Gastroesophageal sphincter (tissue), 4 donors: ENCODE measurements around the gene CTNNA3. TPM values are rescaled to one million over a fixed set of nuclear protein-coding genes. Genes with fewer than 3 reads are reported as not detected.
"Not testable (repeated sequence)": the region's sequence is repeated elsewhere in the genome, so short reads cannot be mapped to it uniquely, and the experiment has no call there.

Experiments
- ATAC-seq: fragments of 150-250 bp; one replicate; pipeline ENCODE4 v1.9.1; 2016; ENCODE audit warnings: mild to moderate bottlenecking, moderate library complexity
- H3K27ac ChIP-seq, 4 donors: fragments of 200-600 bp; sonication (generic) in 3 of 4; 1 replicate in 3 of 4; 2 replicates in 1 of 4; pipeline ENCODE4 v1.5.1; 2016 to 2019
- H3K27me3 ChIP-seq: fragments of 200-600 bp; sonication (generic); one replicate; pipeline ENCODE4 v1.5.1; 2019
- H3K36me3 ChIP-seq, 2 donors: fragments of 200-600 bp; sonication (generic); one replicate each; pipeline ENCODE4 v1.5.1; 2019; ENCODE audit warnings: control low read depth in 1 of 2
- H3K4me1 ChIP-seq, 3 donors: fragments of 200-600 bp; sonication (generic); 1 replicate in 2 of 3; 2 replicates in 1 of 3; pipeline ENCODE4 v1.5.1; 2016 to 2019; ENCODE audit warnings: control low read depth in 2 of 3
- H3K4me3 ChIP-seq, 2 donors: fragments of 200-600 bp; sonication (generic); one replicate each; pipeline ENCODE4 v1.5.1; 2019; ENCODE audit warnings: mild to moderate bottlenecking in 1 of 2, moderate library complexity in 1 of 2
- H3K9me3 ChIP-seq, 3 donors: fragments of 200-600 bp; sonication (generic); one replicate each; pipeline ENCODE4 v1.5.1; 2017 to 2019; ENCODE audit warnings: control low read depth in 2 of 3
- EP300 ChIP-seq: sonication (generic); formaldehyde crosslinking; IDR thresholded peaks from one replicate; pipeline ENCODE4 v1.6.1; 2017; ENCODE audit warnings: antibody characterized with exemption, mild to moderate bottlenecking
- POLR2A ChIP-seq, 2 donors: fragments of 450-650 bp; IDR thresholded peaks; one replicate each; pipeline ENCODE4 v1.6.1; 2017; ENCODE audit warnings: antibody characterized with exemption in 2 of 2, mild to moderate bottlenecking in 2 of 2, moderate library complexity in 1 of 2
- POLR2AphosphoS5 ChIP-seq: sonication (generic); formaldehyde crosslinking; IDR thresholded peaks from one replicate; pipeline ENCODE4 v1.6.1; 2017; ENCODE audit warnings: antibody characterized with exemption
- WGBS, 2 donors: methylation state at CpG; one replicate each; pipeline ENCODE4 v1.1.5; 2018; ENCODE audit warnings: low coverage in 1 of 2; 5-methylcytosine and 5-hydroxymethylcytosine counted together
- total RNA-seq, 4 donors: library from RNA; depleted of rRNA; stranded (reverse); fragments of >200 nt; gene quantifications; one replicate each; pipeline ENCODE4 v1.1.0, GENCODE V29; 2016
- TF ChIP-seq, protein P1 (sequence below), 4 experiments: fragments of 200-600 bp in 2 of 4; fragments of 450-650 bp in 2 of 4; sonication (generic) in 1 of 4; IDR thresholded peaks; one replicate each; pipeline ENCODE4 v1.5.1; 2017 to 2019; ENCODE audit warnings: antibody characterized with exemption in 4 of 4, mild to moderate bottlenecking in 2 of 4, moderate library complexity in 2 of 4

Gene CTNNA3
- total RNA-seq, 4 donors from 2014 or later, result 5.1 to 22.0 (median 13.8) TPM

DNA sequence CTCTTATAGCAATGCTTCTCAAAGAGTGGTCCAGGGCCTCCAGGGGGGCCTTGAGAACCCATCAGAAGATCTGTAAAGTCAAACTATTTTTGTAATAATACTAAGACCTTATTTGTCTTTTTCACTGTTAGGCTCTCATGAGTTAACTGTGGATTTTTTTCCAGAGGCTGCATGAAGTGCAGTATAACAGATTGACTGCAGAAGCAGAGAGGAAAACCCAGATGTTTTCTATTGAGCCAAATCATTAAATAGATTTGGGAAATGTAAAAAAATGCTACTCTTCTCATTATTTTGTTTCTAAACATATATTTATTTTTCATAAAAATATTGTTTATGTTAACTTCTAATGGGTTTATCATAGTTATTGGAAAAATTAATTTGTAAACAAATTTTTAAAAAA is 1359.2 kb downstream of the CTNNA3 start:
- Histone ChIP-seq H3K4me1 (no peaks in the 10 kb centered on the region), H3K9me3 (peaks cover 0 to 10% (median 0%) of the 10 kb centered on the region in 3 donors), H3K27ac (no peak overlapping the region), H3K27me3 (no peaks in the 10 kb centered on the region), H3K36me3 (no peaks in the 10 kb centered on the region), H3K4me3 (no peak overlapping the region)
- TF ChIP-seq, protein P1, sequence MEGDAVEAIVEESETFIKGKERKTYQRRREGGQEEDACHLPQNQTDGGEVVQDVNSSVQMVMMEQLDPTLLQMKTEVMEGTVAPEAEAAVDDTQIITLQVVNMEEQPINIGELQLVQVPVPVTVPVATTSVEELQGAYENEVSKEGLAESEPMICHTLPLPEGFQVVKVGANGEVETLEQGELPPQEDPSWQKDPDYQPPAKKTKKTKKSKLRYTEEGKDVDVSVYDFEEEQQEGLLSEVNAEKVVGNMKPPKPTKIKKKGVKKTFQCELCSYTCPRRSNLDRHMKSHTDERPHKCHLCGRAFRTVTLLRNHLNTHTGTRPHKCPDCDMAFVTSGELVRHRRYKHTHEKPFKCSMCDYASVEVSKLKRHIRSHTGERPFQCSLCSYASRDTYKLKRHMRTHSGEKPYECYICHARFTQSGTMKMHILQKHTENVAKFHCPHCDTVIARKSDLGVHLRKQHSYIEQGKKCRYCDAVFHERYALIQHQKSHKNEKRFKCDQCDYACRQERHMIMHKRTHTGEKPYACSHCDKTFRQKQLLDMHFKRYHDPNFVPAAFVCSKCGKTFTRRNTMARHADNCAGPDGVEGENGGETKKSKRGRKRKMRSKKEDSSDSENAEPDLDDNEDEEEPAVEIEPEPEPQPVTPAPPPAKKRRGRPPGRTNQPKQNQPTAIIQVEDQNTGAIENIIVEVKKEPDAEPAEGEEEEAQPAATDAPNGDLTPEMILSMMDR (IDR thresholded peaks at IDR 0.05), result no peak
- no peak for TF ChIP-seq EP300
- TF ChIP-seq POLR2A (IDR thresholded peaks at IDR 0.05), result no peak
- no peak for TF ChIP-seq POLR2AphosphoS5
- no peak for ATAC-seq

DNA sequence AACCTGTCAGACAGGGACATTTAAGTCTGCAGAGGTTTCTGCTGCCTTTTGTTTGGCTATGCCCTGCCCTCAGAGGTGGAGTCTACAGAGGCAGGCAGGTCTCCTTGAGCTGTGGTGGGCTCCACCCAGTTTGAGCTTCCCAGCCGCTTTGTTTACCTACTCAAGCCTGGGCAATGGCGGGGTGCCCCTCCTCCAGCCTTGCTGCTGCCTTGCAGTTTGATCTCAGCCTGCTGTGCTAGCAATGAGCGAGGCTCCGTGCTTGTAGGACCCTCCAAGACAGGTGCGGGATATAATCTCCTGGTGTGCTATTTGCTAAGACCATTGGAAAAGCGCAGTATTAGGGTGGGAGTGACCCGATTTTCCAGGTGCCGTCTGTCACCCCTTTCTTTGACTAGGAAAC is 1360.2 kb downstream of the CTNNA3 start:
- not testable (repeated sequence) for H3K36me3 ChIP-seq, ATAC-seq, H3K4me3 ChIP-seq, H3K27ac ChIP-seq, H3K9me3 ChIP-seq, H3K4me1 ChIP-seq, H3K27me3 ChIP-seq
- 97 to 100% methylated on average over 3 to 6 of the region's 8 CpGs for WGBS, 2 donors

DNA sequence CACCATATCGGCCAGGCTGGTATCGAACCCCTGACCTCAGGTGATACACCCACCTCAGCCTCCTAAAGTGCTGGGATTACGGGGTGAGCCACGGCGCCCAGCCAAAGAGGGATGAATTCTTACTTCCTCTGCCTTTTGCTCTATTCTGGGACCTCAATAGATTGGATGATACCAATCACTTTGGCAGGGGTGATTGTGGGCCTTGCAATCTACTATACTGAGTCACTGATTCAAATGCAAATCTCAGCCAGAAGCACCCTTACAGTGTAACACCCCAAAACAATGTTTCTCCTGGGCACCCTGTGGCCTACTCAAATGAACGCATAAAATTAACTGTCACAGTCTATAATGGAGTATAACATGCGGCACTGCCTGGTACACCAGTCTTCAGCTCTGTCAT is 1366.8 kb downstream of the CTNNA3 start:
- H3K4me1 ChIP-seq, result no peaks in the 10 kb centered on the region
- H3K27ac ChIP-seq, result no peak overlapping the region
- H3K36me3 ChIP-seq, result no peaks in the 10 kb centered on the region
- TF ChIP-seq POLR2A (IDR thresholded peaks at IDR 0.05) (no peak), POLR2AphosphoS5 (no peak), EP300 (no peak)
- TF ChIP-seq, protein P1 (IDR thresholded peaks at IDR 0.05), result no peak
- ATAC-seq, result no peak
- WGBS, 2 donors, result 100% methylated on average over 2 to 3 of the region's 7 CpGs
- H3K27me3 ChIP-seq, result no peaks in the 10 kb centered on the region
- no peak overlapping the region for H3K4me3 ChIP-seq
- no peaks in the 10 kb centered on the region for H3K9me3 ChIP-seq

DNA sequence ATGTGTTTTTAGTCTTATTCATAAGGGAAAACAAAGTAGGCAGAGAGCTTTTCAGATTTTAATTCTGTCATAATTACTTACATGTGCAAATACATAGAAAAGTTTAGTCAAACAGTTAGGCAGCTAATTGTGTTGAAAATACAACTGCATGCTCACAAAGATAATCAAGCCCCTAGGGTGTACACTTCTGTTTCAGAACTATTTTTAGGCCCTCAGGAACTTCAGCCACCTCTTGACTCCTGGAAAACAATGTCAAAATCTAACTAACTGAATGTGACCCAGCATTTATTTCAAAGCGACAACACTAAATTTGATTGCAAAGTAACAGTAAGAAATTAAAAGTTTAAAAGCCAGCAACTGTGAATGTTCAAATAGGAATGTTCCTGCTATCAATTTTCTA is 1369.1 kb downstream of the CTNNA3 start:
- Histone ChIP-seq H3K4me1 (no peaks in the 10 kb centered on the region), H3K27me3 (no peaks in the 10 kb centered on the region), H3K4me3 (no peak overlapping the region), H3K9me3 (no peaks in the 10 kb centered on the region), H3K27ac (no peak overlapping the region), H3K36me3 (no peaks in the 10 kb centered on the region)
- WGBS, 2 donors, result 71 to 100% methylated on average over 1 of the region's 1 CpG
- TF ChIP-seq POLR2AphosphoS5, result no peak
- TF ChIP-seq, protein P1 (IDR thresholded peaks at IDR 0.05), result no peak
- TF ChIP-seq POLR2A (IDR thresholded peaks at IDR 0.05), result no peak
- TF ChIP-seq EP300, result no peak
- ATAC-seq, result no peak

DNA sequence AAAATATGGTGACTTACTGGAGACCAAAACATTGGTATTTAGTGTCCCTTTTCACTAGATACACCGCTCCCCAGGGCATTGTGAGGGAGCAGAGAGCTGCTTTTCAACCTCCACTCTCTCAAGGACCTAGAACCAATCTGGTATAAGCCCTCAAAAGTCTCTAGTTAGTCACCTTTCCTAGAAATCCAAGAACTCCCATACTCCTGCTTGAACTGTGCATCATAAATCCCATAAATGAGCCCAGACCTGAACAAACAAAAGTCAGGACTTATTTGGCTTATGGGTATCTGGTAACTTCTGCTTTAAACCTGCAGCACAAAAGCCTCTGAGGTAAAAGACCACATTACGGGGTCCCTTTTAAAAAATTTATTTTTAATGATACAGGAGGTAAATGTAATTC is 1373.2 kb downstream of the CTNNA3 start:
- H3K27ac ChIP-seq, result no peak overlapping the region
- 74 to 92% methylated on average over 2 of the region's 2 CpGs for WGBS, 2 donors
- TF ChIP-seq EP300, result no peak
- no peak for TF ChIP-seq POLR2A (IDR thresholded peaks at IDR 0.05)
- TF ChIP-seq, protein P1 (IDR thresholded peaks at IDR 0.05), result no peak
- TF ChIP-seq POLR2AphosphoS5, result no peak

More for the DNA sequence above, 1373.2 kb downstream of the CTNNA3 start:
- Histone ChIP-seq H3K4me1 (no peaks in the 10 kb centered on the region), H3K36me3 (no peaks in the 10 kb centered on the region), H3K4me3 (no peak overlapping the region), H3K27me3 (no peaks in the 10 kb centered on the region), H3K9me3 (no peaks in the 10 kb centered on the region)
- no peak for ATAC-seq
